PFSK-1 (cell line): ENCODE results near the gene PEBP1.

Experiments
- FOXP2 ChIP-seq: optimal IDR thresholded peaks from 2 replicates; pipeline ENCODE3; 2011; ENCODE audit warnings: borderline replicate concordance, control low read depth, inconsistent platforms; ENCODE audit not compliant: insufficient read depth; ENCODE audit errors: extremely low read length, extremely low read depth
- POLR2AphosphoS5 ChIP-seq: IDR thresholded peaks from 2 replicates; pipeline ENCODE4 v1.6.1; 2012; ENCODE audit warnings: low read depth, mild to moderate bottlenecking, control low read depth, low read length, moderate library complexity
- SIN3A ChIP-seq: IDR thresholded peaks from 2 replicates; pipeline ENCODE4 v1.6.1; 2012; ENCODE audit warnings: mild to moderate bottlenecking, low read length, moderate library complexity, borderline replicate concordance; ENCODE audit not compliant: insufficient read depth
- TAF1 ChIP-seq: IDR thresholded peaks from 2 replicates; pipeline ENCODE4 v1.6.1; 2012; ENCODE audit warnings: low read length, control low read depth, borderline replicate concordance; ENCODE audit not compliant: insufficient read depth
- TF ChIP-seq, protein P1 (sequence below), 2 experiments: IDR thresholded peaks; 2 replicates each; pipeline versions ENCODE4 v1.6.1 to v1.8.0; 2011 to 2012; ENCODE audit warnings: low read depth in 2 of 2, low read length in 2 of 2, control low read depth in 1 of 2, inconsistent platforms in 1 of 2, mild to moderate bottlenecking in 1 of 2, moderate library complexity in 1 of 2; ENCODE audit not compliant: insufficient read depth in 1 of 2

DNA sequence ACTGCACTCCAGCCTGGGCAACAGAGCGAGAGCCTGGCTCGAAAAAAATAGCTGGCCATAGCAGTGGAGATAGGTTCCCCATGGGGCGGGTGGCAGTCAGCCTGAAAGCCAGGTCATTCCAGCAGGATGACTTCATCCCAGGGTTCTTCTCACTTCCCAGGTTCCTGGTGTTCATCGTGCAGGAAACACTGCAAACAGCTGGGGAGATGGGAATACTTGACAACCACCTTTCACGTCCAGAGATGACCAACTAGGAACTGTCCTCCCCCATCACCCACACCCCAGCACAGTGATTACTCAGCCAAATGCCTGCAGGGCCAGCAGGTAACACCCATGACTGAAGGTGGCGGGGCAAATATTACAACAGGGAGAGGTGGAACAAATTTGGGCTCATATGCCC is 33.9 kb upstream of the PEBP1 start:
- TF ChIP-seq SIN3A, result no peak
- TF ChIP-seq, protein P1, sequence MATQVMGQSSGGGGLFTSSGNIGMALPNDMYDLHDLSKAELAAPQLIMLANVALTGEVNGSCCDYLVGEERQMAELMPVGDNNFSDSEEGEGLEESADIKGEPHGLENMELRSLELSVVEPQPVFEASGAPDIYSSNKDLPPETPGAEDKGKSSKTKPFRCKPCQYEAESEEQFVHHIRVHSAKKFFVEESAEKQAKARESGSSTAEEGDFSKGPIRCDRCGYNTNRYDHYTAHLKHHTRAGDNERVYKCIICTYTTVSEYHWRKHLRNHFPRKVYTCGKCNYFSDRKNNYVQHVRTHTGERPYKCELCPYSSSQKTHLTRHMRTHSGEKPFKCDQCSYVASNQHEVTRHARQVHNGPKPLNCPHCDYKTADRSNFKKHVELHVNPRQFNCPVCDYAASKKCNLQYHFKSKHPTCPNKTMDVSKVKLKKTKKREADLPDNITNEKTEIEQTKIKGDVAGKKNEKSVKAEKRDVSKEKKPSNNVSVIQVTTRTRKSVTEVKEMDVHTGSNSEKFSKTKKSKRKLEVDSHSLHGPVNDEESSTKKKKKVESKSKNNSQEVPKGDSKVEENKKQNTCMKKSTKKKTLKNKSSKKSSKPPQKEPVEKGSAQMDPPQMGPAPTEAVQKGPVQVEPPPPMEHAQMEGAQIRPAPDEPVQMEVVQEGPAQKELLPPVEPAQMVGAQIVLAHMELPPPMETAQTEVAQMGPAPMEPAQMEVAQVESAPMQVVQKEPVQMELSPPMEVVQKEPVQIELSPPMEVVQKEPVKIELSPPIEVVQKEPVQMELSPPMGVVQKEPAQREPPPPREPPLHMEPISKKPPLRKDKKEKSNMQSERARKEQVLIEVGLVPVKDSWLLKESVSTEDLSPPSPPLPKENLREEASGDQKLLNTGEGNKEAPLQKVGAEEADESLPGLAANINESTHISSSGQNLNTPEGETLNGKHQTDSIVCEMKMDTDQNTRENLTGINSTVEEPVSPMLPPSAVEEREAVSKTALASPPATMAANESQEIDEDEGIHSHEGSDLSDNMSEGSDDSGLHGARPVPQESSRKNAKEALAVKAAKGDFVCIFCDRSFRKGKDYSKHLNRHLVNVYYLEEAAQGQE (IDR thresholded peaks at IDR 0.05; ENCODE audit: insufficient read depth in 1 of 2, low read depth in 2 of 2, low read length in 2 of 2), result no peak
- no peak for TF ChIP-seq TAF1
- TF ChIP-seq POLR2AphosphoS5, result no peak
- TF ChIP-seq FOXP2, result no peak
